IPS DF 4.7 (cell line): ENCODE data around the gene SDR39U1.

ENCODE experiments used
- DNase-seq: peaks from one replicate; pipeline ENCODE4 v3.0.0-alpha.2; 2013; ENCODE audit warnings: low spot score; ENCODE audit errors: extremely low read depth

SDR39U1 gene

DNA sequence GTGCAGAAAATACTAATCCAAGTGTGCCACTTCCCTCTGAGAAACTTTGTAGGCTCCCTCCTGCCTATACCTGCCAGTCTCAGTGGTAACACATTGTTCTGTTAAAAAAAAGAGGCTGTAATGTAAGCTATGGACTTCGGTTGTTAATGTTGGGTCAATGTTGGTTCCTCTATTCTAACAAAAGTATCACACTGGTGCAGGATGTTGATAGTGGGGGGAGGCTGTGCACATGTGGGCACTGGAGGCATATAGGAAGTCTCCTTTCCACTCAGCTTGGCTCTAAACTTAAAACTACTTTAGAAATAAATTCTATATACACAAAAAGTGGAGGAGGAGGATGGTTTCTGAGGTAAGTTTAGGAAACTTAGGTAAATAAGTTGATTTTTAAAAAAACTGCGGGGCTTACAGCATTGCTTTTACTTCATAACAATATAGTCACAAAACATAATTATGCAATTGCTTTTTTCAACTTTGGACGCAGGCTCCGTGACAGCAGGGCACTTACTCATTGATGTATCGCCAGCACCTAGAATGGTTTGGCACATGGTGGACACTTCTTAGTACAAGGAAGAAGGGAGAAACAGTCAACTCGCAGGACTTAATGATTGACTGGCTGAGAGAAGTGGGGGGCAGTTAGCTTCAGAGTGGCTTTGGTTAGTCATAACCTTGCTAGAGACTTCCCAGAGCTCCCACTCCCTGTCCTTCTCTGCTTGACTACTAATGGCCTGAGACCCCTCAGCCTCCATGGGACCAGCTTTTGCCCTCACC lies 51.7 kb downstream of the SDR39U1 start:
- no peak for DNase-seq
